ENCODE measurements around the gene TMX1.

Gene TMX1

GRCh38 chr14:51295646-51296263, 55.7 kb downstream of the TMX1 start:
- Mint-ChIP-seq H3K4me1 (ENCODE audit: low read depth) (peaks cover 4% of the 10 kb centered on the region), H3K4me3 (no peak overlapping the region), H3K27me3 (no peaks in the 10 kb centered on the region), H3K27ac (no peak overlapping the region), H3K9me3 (ENCODE audit: low read depth) (no peaks in the 10 kb centered on the region), H3K36me3 (peaks cover 2% of the 10 kb centered on the region)

GRCh38 chr14:51297066-51297465, 57.0 kb downstream of the TMX1 start:
- H3K4me3 Mint-ChIP-seq = no peak overlapping the region

GRCh38 chr14:51298895-51299294, 58.8 kb downstream of the TMX1 start:
- Mint-ChIP-seq H3K4me3 (no peak overlapping the region), H3K4me1 (ENCODE audit: low read depth) (peaks cover 4% of the 10 kb centered on the region), H3K36me3 (no peaks in the 10 kb centered on the region), H3K27ac (no peak overlapping the region), H3K9me3 (ENCODE audit: low read depth) (no peaks in the 10 kb centered on the region), H3K27me3 (no peaks in the 10 kb centered on the region)

More at GRCh38 chr14:51297066-51297465, 57.0 kb downstream of the TMX1 start:
- no peaks in the 10 kb centered on the region for H3K9me3 Mint-ChIP-seq (ENCODE audit: low read depth)
- no peaks in the 10 kb centered on the region for H3K27me3 Mint-ChIP-seq
- H3K27ac Mint-ChIP-seq = no peak overlapping the region
- no peaks in the 10 kb centered on the region for H3K36me3 Mint-ChIP-seq
- peaks cover 4% of the 10 kb centered on the region for H3K4me1 Mint-ChIP-seq (ENCODE audit: low read depth)

GRCh38 chr14:51302295-51303030, 62.4 kb downstream of the TMX1 start:
- Mint-ChIP-seq H3K36me3 (no peaks in the 10 kb centered on the region), H3K27ac (no peak overlapping the region)

GRCh38 chr14:51304438-51304837, 64.4 kb downstream of the TMX1 start:
- H3K36me3 Mint-ChIP-seq = no peaks in the 10 kb centered on the region
- peaks cover 4% of the 10 kb centered on the region for H3K4me1 Mint-ChIP-seq (ENCODE audit: low read depth)
- H3K9me3 Mint-ChIP-seq (ENCODE audit: low read depth) = no peaks in the 10 kb centered on the region
- no peak overlapping the region for H3K4me3 Mint-ChIP-seq
- H3K27ac Mint-ChIP-seq = no peak overlapping the region
- H3K27me3 Mint-ChIP-seq = peaks cover 2% of the 10 kb centered on the region

More at GRCh38 chr14:51302295-51303030, 62.4 kb downstream of the TMX1 start:
- no peaks in the 10 kb centered on the region for H3K9me3 Mint-ChIP-seq (ENCODE audit: low read depth)
- no peaks in the 10 kb centered on the region for H3K27me3 Mint-ChIP-seq
- H3K4me3 Mint-ChIP-seq = no peak overlapping the region
- peaks cover 9% of the 10 kb centered on the region for H3K4me1 Mint-ChIP-seq (ENCODE audit: low read depth)

- Mint-ChIP-seq H3K4me1 (ENCODE audit: low read depth) (peaks cover 4% of the 10 kb centered on the region), H3K9me3 (ENCODE audit: low read depth) (no peaks in the 10 kb centered on the region), H3K36me3 (no peaks in the 10 kb centered on the region), H3K27me3 (peaks cover 2% of the 10 kb centered on the region), H3K4me3 (no peak overlapping the region), H3K27ac (no peak overlapping the region)
Observed at GRCh38 chr14:51304941-51305340, 64.9 kb downstream of the TMX1 start.

GRCh38 chr14:51305751-51306150, 65.7 kb downstream of the TMX1 start:
- Mint-ChIP-seq H3K27ac (no peak overlapping the region), H3K4me3 (no peak overlapping the region), H3K4me1 (ENCODE audit: low read depth) (peaks cover 4% of the 10 kb centered on the region), H3K36me3 (no peaks in the 10 kb centered on the region), H3K9me3 (ENCODE audit: low read depth) (no peaks in the 10 kb centered on the region), H3K27me3 (peaks cover 2% of the 10 kb centered on the region)

All from activated naive CD8-positive, alpha-beta T cell (primary cell).